Activated T-cell treated with anti-CD3 and anti-CD28 coated beads, Interleukin-2, amount 50 U/mL, for 48 hours (primary cell): ENCODE results near the gene ACE.

Experiments
- DNase-seq, 2 experiments: peaks; one replicate each; pipeline ENCODE4 v3.0.0-alpha.2; 2020

Gene ACE

GRCh38 chr17:63475491-63476412, 1.1 kb upstream of the ACE start:
- DNase-seq: no peak

DNA sequence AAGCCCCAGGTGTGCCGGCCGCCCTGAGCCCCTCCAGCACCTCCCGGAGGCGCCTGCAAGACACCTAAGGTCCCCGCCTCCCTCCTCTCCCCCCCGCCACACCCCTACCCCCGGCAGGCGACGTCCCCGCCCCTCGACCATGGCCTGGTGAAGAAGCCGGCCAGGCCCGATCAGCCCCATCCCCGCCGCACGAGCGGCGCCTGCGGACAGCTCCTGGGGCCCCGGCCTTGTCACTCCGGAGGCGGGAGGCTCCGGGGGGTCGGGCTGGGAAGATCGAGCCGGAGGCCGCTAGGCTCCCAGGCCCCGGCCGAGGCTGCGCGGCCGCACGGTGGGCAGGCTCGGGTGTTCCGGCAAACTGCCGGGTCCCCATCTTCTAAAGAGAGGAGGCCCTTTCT, 405 bp upstream of the ACE start:
- peak in 1 of 2 experiments; percentile 34 for DNase-seq

DNA sequence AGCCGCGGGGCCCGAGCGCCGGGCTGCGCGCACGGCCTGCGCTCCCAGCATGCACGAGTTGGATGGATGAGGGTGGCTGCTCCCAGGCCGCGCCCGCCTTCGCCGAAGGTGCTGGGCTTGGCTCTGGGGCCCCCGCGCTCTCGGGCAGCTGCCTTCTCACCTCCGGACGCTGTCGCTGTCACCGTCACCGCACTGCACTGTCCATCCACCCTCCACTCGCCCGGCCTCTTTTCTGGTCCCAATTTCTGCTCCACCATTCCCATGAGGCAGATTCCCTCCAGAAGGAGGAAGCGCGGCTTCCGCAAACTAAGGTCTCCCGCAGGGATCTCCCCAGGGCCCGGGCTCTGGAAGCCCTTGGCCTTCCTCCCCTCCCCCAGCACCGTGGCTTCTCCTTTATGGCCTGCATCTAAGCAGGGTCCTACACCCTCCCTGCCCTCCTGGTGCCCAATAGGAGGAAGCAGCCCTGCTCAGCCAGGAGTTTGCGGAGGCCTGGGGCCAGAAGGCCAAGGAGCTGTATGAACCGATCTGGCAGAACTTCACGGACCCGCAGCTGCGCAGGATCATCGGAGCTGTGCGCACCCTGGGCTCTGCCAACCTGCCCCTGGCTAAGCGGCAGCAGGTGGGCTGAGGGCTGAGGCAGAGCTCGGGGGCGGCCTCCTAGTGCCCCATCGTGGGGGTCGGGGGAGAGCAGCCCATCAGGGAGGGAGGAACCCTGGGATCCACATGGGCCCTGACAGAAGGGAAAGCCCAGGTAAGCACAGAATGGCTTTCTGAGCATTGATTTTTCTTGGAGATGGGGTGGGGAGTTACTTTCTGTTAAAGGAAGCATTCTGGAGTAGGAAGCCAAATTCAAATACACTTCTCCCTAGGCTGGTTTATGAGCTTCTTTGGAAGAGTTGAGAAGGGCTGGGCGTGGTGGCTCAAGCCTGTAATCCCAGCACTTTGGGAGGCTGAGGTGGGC, 899 bp downstream of the ACE start:
- DNase-seq: peak; percentile 30 to 42

DNA sequence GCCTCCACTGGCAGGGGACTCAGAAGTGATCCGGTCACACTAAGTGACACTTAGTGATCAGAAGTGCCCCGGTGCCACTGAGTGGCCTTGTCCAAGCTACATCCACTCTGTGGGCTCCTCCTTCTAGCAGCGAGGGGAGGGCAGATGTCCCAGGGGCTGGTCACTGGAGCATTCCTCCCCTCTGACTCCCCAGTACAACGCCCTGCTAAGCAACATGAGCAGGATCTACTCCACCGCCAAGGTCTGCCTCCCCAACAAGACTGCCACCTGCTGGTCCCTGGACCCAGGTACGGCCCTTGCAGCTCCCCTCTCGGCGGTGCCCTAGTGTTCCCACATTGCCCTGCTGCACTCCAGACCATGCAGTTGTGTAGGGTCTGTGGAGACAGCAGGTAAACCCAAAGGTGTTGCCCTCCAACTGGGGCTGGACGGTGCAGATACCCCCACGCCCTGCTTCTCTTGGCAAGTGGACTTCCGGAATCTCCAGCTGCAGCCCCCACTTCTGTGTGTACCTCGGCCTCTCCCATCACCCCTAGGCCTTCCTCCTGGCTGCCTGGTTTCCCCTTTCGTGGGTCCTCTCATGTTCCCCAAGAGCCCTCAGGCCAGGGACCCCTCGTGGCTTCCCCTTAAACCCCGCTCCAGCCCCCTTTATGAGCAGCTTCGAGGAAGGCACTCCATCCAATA, 2.1 kb downstream of the ACE start:
- peak; percentile 79 to 86 for DNase-seq

DNA sequence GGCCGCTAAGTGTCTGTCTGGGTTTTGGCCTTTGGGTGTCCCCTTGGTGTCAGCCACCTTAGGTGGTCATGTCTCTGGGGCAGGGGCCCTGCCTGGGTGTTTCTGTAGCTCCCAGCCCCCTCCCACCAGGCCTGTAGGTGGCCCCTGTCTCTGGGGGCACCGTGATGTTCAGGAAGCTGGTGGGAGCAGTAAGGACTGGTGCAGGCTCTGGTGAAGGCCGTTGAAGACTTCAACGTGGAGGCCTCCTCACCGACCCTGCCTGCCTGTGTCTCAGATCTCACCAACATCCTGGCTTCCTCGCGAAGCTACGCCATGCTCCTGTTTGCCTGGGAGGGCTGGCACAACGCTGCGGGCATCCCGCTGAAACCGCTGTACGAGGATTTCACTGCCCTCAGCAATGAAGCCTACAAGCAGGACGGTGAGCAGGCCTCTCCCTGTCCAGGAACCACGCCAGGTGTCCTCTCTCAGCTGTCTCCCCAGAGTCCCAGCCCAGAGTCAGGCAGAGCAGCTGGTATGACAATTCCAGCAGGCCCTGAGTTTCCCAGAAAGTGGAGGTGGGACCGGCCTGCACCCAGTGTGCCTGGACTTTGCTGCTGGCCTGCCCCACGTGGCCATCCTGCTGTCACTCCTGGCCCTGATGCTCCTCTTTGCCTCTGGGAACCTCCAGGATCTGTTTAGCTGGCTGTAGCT, 2.8 kb downstream of the ACE start:
- DNase-seq: no peak

DNA sequence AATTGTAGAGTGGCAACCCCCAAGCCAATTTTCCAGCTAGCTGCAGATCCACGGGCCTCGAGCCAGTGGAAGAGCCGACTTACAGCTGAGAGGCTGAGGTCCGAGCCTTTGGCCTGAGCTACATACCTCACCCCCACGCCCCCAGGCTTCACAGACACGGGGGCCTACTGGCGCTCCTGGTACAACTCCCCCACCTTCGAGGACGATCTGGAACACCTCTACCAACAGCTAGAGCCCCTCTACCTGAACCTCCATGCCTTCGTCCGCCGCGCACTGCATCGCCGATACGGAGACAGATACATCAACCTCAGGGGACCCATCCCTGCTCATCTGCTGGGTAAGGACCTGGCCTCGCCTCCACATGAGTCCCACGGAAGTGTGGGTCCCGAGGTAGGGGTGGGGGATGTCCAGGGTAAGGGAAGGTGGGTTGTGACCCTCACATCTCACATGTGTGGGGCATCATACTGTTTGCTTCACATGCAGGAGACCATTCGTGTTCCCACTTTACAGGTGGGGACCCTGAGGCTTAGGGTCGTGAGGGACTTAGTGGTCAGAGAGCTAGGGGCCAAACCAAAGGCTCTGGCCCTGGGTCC, 3.4 kb downstream of the ACE start:
- DNase-seq: no peak

DNA sequence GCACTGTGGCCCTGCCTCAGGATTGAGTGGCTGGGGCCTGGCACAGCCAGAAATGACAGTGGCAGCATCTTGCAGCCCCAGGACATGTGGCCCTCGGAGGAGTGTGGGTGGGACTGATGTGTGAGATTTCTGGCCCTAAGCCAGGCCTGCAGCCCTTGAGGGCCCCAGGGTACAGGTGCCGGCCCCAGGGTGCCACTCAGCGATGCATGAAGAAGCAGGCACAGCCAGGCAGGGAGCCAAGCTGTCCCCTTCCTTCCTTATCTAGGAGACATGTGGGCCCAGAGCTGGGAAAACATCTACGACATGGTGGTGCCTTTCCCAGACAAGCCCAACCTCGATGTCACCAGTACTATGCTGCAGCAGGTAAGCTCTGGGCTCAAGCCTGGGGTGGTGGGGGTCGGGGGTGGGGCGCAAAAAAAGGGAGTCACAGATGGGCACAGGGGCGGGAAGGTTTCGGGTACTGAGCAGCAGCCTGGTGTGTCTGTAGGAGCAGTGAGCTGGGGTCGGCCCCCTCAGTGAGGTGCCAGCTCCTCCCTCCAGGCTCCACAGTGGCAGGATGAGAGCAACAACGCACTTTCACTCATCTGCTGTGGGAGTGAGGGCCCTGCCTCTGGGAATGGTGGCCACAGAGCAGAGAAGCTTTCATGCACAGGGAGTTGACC, 4.1 kb downstream of the ACE start:
- no peak for DNase-seq

DNA sequence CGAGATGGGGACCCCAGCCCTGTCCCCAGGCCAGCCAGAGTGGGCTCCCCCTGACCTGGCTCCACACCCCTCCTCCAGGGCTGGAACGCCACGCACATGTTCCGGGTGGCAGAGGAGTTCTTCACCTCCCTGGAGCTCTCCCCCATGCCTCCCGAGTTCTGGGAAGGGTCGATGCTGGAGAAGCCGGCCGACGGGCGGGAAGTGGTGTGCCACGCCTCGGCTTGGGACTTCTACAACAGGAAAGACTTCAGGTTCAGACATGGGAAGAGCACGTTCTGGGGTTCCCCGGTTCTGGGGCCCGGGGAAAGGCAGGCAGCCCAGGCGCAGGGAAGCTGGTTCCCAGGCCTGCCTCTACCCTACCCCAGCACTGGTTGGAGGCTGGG, 4.6 kb downstream of the ACE start:
- no peak for DNase-seq

DNA sequence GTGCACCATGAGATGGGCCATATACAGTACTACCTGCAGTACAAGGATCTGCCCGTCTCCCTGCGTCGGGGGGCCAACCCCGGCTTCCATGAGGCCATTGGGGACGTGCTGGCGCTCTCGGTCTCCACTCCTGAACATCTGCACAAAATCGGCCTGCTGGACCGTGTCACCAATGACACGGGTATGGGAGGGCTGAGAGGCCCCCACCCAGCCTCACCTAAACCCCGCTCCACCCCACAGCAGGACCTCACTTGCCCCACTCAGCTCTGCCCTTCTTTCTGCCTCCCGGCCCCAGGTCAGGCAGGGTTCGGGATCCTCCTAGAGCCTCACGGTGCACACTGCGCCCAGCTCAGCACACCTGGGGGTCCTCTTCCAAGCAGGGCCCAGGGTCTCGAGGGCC, 5.6 kb downstream of the ACE start:
- DNase-seq: no peak

DNA sequence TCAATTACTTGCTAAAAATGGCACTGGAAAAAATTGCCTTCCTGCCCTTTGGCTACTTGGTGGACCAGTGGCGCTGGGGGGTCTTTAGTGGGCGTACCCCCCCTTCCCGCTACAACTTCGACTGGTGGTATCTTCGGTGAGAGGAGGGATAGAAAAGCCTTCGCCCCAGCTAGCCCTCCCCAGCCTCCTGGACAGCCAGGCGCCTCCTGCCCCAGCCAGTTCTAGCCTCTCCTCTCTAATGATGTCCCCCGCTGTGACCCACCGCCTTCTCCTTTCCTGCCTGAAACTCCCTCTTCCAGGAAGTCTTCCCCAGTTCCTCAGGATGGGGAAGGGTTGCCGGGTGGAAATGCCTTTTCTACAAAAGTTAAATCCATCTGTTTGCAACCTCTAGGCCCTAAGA, 6.2 kb downstream of the ACE start:
- DNase-seq: no peak

DNA sequence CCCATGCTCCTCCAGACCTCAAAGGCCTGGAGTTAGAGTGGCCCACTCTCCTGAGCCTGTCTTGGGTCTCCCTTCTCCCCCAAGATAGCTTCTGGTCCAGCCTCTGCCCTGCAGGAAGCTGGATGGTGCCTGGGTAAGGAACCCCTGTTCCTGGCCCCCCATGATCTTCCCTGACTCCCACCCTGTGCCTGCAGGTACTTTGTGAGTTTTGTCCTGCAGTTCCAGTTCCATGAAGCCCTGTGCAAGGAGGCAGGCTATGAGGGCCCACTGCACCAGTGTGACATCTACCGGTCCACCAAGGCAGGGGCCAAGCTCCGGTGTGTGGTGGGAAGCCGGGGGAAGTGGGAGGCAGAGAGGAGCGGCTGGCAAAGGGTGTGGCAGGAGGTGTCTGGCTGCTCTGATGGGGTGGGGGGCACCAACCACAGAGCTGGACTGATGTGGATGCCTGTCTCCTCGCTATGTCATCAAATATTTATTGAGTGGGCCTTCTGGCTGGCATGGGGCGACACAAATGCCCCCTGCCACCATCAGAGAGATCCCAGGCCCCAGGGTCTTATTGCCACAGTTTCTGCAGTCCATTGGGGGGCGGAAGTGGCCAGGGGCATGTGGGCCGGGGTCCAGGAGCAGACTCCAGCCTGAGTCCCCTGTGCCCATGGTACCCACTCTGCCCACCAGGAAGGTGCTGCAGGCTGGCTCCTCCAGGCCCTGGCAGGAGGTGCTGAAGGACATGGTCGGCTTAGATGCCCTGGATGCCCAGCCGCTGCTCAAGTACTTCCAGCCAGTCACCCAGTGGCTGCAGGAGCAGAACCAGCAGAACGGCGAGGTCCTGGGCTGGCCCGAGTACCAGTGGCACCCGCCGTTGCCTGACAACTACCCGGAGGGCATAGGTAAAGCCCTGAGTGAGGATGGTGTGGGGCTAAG, 7.1 kb downstream of the ACE start:
- DNase-seq: no peak

DNA sequence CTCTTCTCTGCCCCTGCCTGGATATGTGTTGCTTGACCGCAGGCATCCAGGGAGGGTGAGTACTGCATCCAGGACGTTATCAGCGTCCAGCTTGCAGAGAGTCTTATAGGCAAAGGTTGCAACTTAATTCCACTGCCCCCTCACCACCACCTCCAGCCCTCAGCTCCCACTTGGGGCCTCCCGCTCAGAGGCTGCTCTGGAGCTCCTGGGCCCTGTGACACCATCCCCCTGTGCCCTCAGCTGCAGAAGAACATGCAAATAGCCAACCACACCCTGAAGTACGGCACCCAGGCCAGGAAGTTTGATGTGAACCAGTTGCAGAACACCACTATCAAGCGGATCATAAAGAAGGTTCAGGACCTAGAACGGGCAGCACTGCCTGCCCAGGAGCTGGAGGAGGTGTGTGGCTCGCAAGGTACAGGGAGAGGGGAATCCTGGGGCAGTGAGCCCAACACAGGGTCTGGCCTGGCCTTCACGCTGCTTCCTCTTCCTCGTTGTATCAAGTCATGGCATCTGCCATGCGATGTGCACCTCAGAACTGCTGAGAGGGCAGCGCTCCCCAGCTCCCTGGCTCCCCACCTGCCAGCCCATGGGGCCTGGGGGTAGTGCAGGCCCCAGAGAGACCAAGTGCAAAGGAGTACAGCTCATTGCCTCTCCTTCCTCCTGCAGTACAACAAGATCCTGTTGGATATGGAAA, 9.6 kb downstream of the ACE start:
- no peak for DNase-seq

- no peak for DNase-seq
Measured at GRCh38 chr17:63487014-63487339, 10.1 kb downstream of the ACE start.

DNA sequence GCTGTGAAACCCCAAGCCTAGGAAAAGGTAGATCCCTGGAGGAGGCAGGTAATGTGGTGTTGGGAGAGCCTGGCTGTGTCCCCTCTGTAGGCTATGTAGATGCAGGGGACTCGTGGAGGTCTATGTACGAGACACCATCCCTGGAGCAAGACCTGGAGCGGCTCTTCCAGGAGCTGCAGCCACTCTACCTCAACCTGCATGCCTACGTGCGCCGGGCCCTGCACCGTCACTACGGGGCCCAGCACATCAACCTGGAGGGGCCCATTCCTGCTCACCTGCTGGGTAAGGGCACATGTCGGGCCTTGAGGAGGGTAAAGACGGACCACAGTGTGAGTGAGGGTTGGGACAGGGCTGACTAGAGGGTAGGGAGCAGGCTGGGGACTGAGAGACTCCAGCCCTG, 12.0 kb downstream of the ACE start:
- no peak for DNase-seq

DNA sequence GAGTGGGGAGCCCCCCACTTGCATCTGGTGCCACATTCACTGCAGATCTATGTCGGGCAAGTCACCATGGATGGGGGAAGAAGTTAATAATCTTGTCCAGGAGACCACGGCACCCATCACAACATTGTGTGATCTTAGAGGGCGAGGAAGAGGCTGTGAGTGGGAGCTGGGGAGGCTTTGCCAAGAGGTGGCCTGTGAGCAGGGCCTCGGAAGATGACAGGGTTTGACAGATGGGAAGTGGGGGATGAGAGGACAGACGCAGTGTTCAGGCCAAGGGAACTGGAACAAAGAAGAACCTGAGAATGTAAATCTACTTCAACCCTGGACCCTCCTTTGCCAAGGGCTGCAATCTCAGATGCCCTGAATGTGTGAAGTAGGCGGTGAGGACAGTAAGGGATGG, 12.4 kb downstream of the ACE start:
- no peak for DNase-seq

DNA sequence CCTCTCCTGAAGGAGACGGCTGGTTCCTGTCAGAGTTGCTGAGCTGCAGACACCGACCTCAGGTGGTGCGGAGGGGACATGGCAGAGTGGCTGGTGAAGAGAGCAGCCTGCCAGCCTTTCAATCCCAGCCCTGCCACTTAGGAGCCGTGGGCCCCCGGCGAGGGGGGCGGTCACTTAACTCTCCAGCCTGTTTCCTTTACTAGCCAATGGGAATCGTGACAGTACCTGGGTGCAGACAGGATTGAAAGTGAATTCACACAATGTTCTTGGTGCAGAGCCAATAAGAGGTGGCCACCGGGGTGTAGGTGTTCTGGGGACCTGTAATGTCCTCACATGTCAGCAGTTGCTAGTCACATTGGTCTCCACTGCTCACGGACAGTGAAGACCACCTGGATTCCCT, 13.5 kb downstream of the ACE start:
- no peak for DNase-seq

- no peak for DNase-seq
Measured at GRCh38 chr17:63490858-63491400, 14.1 kb downstream of the ACE start.

GRCh38 chr17:63491413-63491812, 14.6 kb downstream of the ACE start:
- no peak for DNase-seq

DNA sequence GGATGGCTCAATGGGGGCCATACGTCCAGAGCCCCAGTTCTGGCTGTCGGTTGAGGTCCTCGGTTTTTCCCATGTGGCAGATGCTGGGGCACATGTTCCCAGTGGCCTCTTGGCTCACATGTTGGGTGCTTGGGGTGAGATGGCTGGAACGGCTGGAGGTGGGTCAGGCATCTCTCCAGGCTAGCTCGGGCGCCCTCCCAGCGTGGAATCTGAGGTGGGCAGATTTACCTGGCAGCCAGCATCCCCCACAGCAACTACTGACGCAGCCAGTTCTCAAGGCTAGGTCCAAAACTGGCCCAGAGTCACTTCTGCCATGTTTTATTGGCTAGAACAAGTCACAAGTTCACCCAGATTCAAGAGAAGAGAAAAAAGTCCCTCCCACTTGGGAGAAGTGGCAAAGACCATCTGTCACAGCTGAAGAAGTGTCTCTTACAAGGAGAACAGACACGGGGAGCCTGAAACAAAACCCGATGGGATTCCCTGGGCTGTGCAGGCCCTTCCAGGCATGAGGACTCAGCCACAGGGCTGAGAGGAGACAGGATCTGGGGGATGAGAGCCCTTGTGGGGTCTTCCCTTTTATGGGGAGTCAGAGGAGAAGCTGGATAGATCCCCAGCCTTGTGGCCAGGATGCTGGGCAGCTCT, 15.2 kb downstream of the ACE start:
- DNase-seq: no peak
